ENCODE data around the gene KCNC3.
A peak's percentile ranks its signal among the peaks of the same experiment; 100 is the strongest.
"Not testable (repeated sequence)": the region's sequence is repeated elsewhere in the genome, so short reads cannot be mapped to it uniquely, and the experiment has no call there.

Gene KCNC3

GRCh38 chr19:50361290-50362029, 32.3 kb upstream of the KCNC3 start:
- Mint-ChIP-seq H3K36me3 (ENCODE audit: low read depth) (peaks cover 16% of the 10 kb centered on the region), H3K27ac (peak overlapping the region; percentile 93), H3K27me3 (no peaks in the 10 kb centered on the region), H3K4me1 (peaks cover 87% of the 10 kb centered on the region), H3K9me3 (no peaks in the 10 kb centered on the region), H3K4me3 (peak overlapping the region; percentile 48)
- ATAC-seq (no peak), DNase-seq (peak; percentile 36)

GRCh38 chr19:50359328-50359818, 30.2 kb upstream of the KCNC3 start:
- DNase-seq (no peak), ATAC-seq (no peak)
- peak overlapping the region; percentile 94 for H3K27ac Mint-ChIP-seq
- peaks cover 69% of the 10 kb centered on the region for H3K4me1 Mint-ChIP-seq
- peak overlapping the region; percentile 80 for H3K4me3 Mint-ChIP-seq
- no peaks in the 10 kb centered on the region for H3K9me3 Mint-ChIP-seq
- H3K27me3 Mint-ChIP-seq: no peaks in the 10 kb centered on the region
- H3K36me3 Mint-ChIP-seq (ENCODE audit: low read depth): peaks cover 14% of the 10 kb centered on the region

- Mint-ChIP-seq H3K4me3 (peak overlapping the region; percentile 80), H3K27ac (peak overlapping the region; percentile 94), H3K27me3 (no peaks in the 10 kb centered on the region), H3K36me3 (ENCODE audit: low read depth) (peaks cover 14% of the 10 kb centered on the region), H3K9me3 (no peaks in the 10 kb centered on the region), H3K4me1 (peaks cover 64% of the 10 kb centered on the region)
- DNase-seq (peak; percentile 77), ATAC-seq (no peak)
These were observed 29.5 kb upstream of the KCNC3 start for GRCh38 chr19:50358483-50359327.

- H3K36me3 Mint-ChIP-seq (ENCODE audit: low read depth): peaks cover 14% of the 10 kb centered on the region
- DNase-seq: peak; percentile 85
- peak overlapping the region; percentile 94 for H3K27ac Mint-ChIP-seq
- peak overlapping the region; percentile 80 for H3K4me3 Mint-ChIP-seq
- H3K9me3 Mint-ChIP-seq: no peaks in the 10 kb centered on the region
- peak; percentile 68 for ATAC-seq
- peaks cover 52% of the 10 kb centered on the region for H3K4me1 Mint-ChIP-seq
- no peaks in the 10 kb centered on the region for H3K27me3 Mint-ChIP-seq
These were observed 28.3 kb upstream of the KCNC3 start for GRCh38 chr19:50357178-50358100.

GRCh38 chr19:50356691-50357177, 27.6 kb upstream of the KCNC3 start:
- H3K27ac Mint-ChIP-seq: peak overlapping the region; percentile 94
- H3K4me3 Mint-ChIP-seq: peak overlapping the region; percentile 80

GRCh38 chr19:50353487-50353880, 24.3 kb upstream of the KCNC3 start:
- not testable (repeated sequence) for H3K27me3 Mint-ChIP-seq; H3K4me3 Mint-ChIP-seq; H3K27ac Mint-ChIP-seq; H3K9me3 Mint-ChIP-seq; H3K36me3 Mint-ChIP-seq (ENCODE audit: low read depth); ATAC-seq; DNase-seq
- peaks cover 20% of the 10 kb centered on the region for H3K4me1 Mint-ChIP-seq

More at GRCh38 chr19:50356691-50357177, 27.6 kb upstream of the KCNC3 start:
- H3K4me1 Mint-ChIP-seq: peaks cover 45% of the 10 kb centered on the region
- H3K27me3 Mint-ChIP-seq: no peaks in the 10 kb centered on the region
- DNase-seq: no peak
- no peaks in the 10 kb centered on the region for H3K9me3 Mint-ChIP-seq
- ATAC-seq: no peak
- peaks cover 14% of the 10 kb centered on the region for H3K36me3 Mint-ChIP-seq (ENCODE audit: low read depth)

DNA sequence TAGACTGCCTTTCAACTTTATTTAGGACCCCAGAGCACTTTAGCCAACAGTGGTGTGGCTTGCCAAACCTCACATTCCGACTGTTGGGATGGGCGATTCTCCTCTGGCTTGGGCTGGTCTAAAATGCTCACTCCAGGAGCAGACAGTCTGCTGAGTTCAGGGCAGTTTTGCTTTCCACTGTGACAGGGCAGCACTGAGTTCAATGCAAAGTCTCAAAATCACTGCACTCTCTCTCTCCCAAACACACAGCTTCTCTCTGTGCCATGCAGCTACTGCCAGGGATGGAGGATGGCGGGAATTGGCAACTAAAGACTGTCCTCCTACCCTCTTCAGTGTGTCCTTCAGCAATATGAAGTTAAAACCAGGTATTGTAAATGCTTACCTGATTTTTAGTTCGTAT, 23.1 kb upstream of the KCNC3 start:
- Mint-ChIP-seq H3K4me1 (peaks cover 19% of the 10 kb centered on the region), H3K36me3 (ENCODE audit: low read depth) (no peaks in the 10 kb centered on the region), H3K27me3 (no peaks in the 10 kb centered on the region), H3K9me3 (no peaks in the 10 kb centered on the region), H3K4me3 (no peak overlapping the region), H3K27ac (no peak overlapping the region)
- ATAC-seq: no peak
- DNase-seq: no peak

DNA sequence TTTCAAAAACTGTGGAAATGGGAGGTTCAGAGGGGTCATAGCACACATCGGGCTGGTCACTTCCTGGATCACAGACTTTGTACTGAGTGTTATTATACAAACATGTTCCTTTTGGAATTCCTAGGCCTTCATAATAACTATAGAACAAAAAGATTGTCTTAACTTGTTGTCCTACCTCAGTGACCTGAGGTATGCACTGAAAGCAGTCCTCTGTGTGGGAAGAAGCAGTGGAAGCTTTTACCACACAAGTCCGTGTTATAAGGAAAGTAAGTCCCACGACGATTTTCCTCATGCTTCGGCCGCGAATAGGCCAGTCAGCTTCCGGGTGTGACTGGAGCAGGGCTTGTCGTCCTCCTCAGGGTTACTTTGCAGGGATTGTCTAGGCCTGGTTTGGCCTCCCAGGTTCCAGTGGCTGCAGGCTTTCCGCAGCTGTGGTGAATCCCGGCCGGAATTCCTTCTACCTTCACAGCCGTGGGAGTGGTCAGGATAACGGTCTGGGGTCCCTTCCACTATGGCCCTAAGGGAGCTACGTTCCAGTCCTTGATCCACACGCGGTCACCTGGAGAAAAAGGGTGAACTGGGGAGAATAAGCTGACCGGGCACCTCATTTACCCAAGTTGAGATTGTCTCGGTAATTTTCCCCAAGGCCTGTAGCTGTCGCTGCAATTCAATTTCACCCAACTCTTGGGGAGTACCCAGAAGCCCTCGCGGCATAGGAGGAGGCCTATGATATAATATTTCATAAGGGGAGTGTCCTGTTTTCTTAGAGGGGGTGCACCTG, 20.3 kb upstream of the KCNC3 start:
- ATAC-seq: no peak
- no peaks in the 10 kb centered on the region for H3K36me3 Mint-ChIP-seq (ENCODE audit: low read depth)
- H3K4me1 Mint-ChIP-seq: peaks cover 32% of the 10 kb centered on the region
- no peaks in the 10 kb centered on the region for H3K27me3 Mint-ChIP-seq
- no peak overlapping the region for H3K4me3 Mint-ChIP-seq
- H3K9me3 Mint-ChIP-seq: no peaks in the 10 kb centered on the region
- no peak for DNase-seq
- no peak overlapping the region for H3K27ac Mint-ChIP-seq

DNA sequence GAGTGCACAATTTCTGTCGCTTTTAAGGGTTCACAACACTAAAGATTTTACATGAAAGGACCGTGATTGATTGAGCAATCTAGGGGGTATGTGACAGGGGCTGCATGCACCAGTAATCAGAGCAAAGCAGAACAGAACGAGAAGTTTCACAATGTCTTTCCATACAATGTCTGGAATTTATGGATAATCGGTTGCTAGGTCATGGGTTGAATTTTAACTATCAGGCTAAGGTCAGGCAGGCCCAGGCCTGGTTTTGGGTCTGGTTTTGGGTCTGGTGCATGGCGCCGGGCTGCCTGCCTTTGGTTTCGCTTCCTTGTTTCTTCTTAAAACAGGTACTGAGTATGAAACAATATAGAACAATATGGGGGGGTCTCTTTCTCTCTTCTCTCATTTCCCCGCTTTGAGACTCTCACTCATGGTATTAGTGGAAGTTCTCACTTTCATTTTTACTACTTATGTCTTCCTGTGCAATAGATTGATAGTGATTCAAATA, 18.0 kb upstream of the KCNC3 start:
- H3K9me3 Mint-ChIP-seq; H3K27me3 Mint-ChIP-seq; ATAC-seq; H3K36me3 Mint-ChIP-seq (ENCODE audit: low read depth); H3K4me3 Mint-ChIP-seq; DNase-seq: not testable (repeated sequence)
- Mint-ChIP-seq H3K27ac (peak overlapping the region; percentile 75), H3K4me1 (peaks cover 35% of the 10 kb centered on the region)

GRCh38 chr19:50344661-50345318, 15.6 kb upstream of the KCNC3 start:
- Mint-ChIP-seq H3K4me1 (peaks cover 36% of the 10 kb centered on the region), H3K4me3 (peak overlapping the region; percentile 30), H3K27ac (peak overlapping the region; percentile 48), H3K9me3 (no peaks in the 10 kb centered on the region), H3K36me3 (ENCODE audit: low read depth) (no peaks in the 10 kb centered on the region), H3K27me3 (no peaks in the 10 kb centered on the region)
- DNase-seq (no peak), ATAC-seq (peak; percentile 38)

- H3K27me3 Mint-ChIP-seq: peaks cover 3% of the 10 kb centered on the region
- H3K36me3 Mint-ChIP-seq (ENCODE audit: low read depth): no peaks in the 10 kb centered on the region
- H3K27ac Mint-ChIP-seq: no peak overlapping the region
- DNase-seq (no peak), ATAC-seq (peak; percentile 48)
- H3K4me3 Mint-ChIP-seq: no peak overlapping the region
- H3K4me1 Mint-ChIP-seq: peaks cover 12% of the 10 kb centered on the region
- H3K9me3 Mint-ChIP-seq: no peaks in the 10 kb centered on the region
These were observed 12.0 kb upstream of the KCNC3 start for GRCh38 chr19:50341091-50341564.

GRCh38 chr19:50340331-50340730, 11.2 kb upstream of the KCNC3 start:
- DNase-seq (no peak), ATAC-seq (no peak)
- Mint-ChIP-seq H3K4me1 (peaks cover 17% of the 10 kb centered on the region), H3K9me3 (no peaks in the 10 kb centered on the region), H3K4me3 (no peak overlapping the region), H3K36me3 (ENCODE audit: low read depth) (peaks cover 5% of the 10 kb centered on the region), H3K27me3 (peaks cover 9% of the 10 kb centered on the region), H3K27ac (no peak overlapping the region)

GRCh38 chr19:50337031-50337430, 7.9 kb upstream of the KCNC3 start:
- DNase-seq, ATAC-seq, H3K4me3 Mint-ChIP-seq, H3K27ac Mint-ChIP-seq, H3K9me3 Mint-ChIP-seq: not testable (repeated sequence)
- peaks cover 33% of the 10 kb centered on the region for H3K4me1 Mint-ChIP-seq
- H3K36me3 Mint-ChIP-seq (ENCODE audit: low read depth): peaks cover 13% of the 10 kb centered on the region
- peaks cover 33% of the 10 kb centered on the region for H3K27me3 Mint-ChIP-seq

All from activated naive CD8-positive, alpha-beta T cell treated with anti-CD3 and anti-CD28 coated beads, Interleukin-2, amount 50 U/mL, for 24 hours (primary cell).